ENCODE measurements around the gene TXNL4B.
"Not testable (repeated sequence)": the region's sequence is repeated elsewhere in the genome, so short reads cannot be mapped to it uniquely, and the experiment has no call there.

The TXNL4B gene

DNA sequence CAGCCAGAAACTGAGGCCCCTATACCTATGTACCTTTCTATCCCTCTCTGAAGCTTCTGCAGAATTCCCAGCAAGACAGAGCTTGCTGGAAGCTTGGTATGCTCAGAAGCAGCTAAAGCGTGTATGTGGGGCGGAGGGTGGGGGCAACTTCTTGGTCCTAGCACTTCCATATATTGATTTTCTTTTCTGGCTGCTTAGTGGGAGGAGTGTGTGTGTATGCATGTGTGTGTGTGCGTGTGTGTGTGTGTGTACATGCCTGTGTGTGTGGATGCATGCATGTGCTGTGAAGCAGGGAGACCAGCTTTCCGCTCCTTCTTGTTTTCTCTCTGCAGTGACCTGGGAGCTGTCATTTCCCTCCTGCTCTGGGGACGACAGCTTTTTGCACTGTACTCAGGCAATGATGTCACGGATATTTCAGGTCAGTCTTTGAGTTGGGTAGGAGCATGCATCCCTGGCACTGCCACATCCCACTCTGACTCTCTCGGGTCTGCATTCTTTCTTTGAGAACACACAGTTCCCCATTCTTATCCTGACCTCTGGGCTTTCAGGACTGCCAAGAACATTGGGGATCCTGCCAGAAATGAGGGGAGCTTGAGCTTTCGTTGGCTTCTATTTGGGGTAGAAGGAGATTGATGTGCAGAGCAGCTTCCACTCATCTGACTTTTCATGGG lies 19.7 kb downstream of the TXNL4B start:
- DNase-seq (ENCODE audit: low read depth, low spot score): no peak

DNA sequence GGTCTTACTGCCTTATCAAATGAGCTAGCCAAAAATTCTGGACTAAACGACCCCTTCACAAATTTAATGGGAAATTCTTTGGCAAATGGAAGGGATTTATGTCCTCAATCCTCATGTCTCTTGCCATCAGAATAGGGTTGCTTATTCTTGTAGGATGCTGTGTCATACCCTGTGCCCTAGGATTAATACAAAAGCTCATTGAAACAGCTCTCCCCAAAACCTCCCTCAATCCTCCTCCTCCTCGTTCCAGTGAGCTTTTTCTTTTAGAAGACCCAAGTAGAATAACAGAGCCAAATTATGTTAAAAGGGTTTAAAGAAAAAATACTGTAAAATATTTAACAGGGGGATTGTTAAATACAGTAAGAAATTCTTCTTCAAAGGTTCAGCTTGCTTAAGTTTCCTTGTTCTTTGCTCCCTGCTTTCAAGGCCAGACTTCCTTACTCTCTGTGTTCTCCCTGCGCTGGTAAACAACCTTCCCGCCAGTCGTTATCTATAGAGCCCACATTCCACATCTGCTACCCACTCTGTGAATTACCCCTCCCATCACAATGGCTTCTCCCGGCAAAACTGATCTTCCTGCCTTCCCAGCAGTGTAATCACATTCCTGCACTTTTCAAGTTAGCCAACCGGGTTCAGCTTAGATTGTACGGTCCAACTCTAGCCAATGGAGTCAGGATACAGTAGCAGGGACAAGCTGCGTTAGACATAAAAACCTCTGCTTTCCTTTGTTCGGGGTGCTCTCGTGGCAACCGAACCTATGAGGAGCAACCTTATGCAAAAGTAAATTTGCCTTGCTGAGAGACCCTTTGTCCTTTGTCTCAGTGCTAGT lies 20.7 kb downstream of the TXNL4B start:
- DNase-seq (ENCODE audit: low read depth, low spot score): no peak

DNA sequence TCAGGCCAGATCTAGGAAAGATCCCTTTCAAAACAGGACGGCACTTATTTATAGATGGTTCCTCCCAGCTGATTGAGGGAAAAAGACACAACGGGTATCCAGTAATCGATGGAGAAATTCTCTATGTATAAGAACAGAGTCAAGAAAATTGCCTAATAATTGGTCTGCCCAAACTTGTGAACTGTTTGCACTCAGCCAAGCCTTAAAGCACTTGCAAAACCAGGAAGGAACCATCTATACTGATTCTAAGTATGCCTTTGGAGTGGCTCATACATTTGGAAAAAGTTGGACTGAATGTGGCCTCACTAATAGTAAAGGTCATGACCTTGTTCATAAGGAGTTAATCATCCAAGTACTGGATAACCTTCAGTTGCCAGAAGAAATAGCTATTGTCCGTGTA lies 24.5 kb downstream of the TXNL4B start:
- DNase-seq (ENCODE audit: low read depth, low spot score): no peak

DNA sequence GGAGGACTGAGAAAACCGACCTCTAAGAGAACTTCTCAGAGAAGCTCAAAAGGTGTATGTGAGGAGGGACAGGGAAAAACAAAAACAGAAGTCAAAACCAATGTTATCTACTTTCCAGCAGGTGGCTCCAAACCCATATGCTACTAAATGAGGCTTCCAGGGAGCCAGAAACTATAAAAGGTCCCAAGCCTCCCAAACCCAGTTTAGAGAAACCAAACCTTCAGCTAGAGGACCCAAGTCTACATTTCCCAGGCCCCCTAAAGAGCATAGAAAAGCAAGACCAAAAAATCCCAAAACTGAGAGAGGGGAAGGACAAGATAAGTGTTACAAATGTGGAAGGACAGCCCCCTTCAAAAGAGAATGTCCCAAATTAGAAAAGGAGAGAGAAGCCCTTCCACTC lies 26.7 kb downstream of the TXNL4B start:
- no peak for DNase-seq (ENCODE audit: low read depth, low spot score)

DNA sequence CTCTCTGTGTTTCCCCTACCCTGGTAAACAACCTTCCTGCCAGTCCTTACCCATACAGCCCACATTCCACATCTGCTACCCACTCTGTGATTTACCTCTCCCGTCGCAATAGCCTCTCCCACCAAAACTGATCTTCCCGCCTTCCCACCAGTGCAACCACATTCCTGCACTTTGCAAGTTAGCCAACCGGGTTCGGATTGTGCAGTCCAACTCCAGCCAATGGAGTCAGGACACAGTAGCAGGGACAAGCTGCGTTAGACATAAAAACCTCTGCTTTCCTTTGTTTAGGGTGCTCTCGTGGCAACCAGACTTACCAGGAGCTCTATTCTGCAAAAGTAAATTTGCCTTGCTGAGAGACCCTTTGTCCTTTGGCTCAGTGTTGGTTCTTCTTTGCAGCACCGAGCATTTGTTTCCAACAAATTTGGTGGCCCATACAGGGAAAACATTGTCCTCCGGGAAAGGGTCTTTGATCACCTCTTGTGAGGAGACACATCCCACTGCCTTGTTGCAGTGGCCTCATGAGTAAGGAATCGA lies 29.0 kb downstream of the TXNL4B start:
- DNase-seq (ENCODE audit: low read depth, low spot score): no peak

DNA sequence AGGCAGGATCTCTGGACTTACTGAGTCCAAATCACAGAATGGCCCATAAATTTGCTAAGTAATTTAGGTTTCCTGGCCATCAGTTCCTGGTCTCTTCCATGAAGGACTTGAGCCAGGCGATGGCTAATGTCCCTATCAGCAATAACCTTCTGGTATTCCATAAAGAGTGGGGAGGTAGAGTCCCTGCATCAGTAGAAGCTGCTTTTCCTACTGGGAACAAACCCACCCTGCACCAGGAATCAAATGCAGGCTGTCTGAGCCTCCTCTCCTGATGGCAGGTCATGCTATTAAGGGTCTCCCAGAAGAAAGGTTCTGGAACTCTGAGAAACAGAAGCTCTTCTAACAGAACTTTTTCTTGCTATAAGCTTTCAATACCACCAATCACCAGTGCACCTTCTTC lies 31.9 kb downstream of the TXNL4B start:
- no peak for DNase-seq (ENCODE audit: low read depth, low spot score)

DNA sequence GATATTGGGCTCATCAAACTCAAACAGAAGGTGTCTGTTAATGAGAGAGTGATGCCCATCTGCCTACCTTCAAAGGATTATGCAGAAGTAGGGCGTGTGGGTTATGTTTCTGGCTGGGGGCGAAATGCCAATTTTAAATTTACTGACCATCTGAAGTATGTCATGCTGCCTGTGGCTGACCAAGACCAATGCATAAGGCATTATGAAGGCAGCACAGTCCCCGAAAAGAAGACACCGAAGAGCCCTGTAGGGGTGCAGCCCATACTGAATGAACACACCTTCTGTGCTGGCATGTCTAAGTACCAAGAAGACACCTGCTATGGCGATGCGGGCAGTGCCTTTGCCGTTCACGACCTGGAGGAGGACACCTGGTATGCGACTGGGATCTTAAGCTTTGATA lies 33.0 kb downstream of the TXNL4B start:
- no peak for DNase-seq (ENCODE audit: low read depth, low spot score)

DNA sequence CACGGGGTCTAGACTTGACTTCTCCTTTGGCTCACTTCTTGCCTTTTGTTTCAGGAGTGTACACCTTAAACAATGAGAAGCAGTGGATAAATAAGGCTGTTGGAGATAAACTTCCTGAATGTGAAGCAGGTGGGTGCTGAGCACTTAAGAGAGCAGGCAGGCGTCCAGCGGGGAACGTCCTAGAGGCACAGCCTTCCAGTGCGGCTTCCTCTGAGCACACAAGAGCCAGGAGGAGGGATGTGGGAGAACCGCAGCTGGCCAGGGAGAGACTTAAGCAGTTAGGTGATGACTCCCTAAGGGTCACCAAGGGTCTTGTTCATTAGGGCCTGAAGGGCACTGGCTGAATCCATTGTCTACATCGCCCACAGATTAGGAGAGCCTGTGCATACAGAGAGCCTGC lies 34.4 kb downstream of the TXNL4B start:
- not testable (repeated sequence) for DNase-seq (ENCODE audit: low read depth, low spot score)

DNA sequence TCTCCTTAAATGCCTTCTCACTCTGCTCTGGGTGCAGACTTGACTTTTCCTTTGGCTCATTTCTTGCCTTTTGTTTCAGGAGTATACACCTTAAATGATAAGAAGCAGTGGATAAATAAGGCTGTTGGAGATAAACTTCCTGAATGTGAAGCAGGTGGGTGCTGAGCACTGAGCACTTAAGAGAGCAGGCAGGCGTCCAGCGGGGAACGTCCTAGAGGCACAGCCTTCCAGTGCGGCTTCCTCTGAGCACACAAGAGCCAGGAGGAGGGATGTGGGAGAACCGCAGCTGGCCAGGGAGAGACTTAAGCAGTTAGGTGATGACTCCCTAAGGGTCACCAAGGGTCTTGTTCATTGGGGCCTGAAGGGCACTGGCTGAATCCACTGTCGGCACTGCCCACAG lies 36.1 kb downstream of the TXNL4B start:
- DNase-seq (ENCODE audit: low read depth, low spot score): not testable (repeated sequence)

DNA sequence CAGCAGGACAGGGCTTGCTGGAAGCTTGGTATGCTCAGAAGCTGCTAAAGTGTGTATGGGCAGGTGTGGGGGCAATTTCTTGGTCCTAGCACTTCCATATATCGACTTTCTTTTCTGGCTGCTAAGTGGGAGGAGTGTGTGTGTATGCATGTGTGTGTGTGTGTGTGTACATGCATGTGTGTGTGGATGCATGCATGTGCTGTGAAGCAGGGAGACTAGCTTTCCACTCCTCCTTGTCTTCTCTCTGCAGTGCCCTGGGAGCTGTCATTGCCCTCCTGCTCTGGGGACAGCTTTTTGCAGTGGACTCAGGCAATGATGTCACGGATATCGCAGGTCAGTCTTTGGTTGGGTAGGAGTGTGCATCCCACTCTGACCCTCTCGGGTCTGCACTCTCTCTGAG lies 37.5 kb downstream of the TXNL4B start:
- no peak for DNase-seq (ENCODE audit: low read depth, low spot score)

DNA sequence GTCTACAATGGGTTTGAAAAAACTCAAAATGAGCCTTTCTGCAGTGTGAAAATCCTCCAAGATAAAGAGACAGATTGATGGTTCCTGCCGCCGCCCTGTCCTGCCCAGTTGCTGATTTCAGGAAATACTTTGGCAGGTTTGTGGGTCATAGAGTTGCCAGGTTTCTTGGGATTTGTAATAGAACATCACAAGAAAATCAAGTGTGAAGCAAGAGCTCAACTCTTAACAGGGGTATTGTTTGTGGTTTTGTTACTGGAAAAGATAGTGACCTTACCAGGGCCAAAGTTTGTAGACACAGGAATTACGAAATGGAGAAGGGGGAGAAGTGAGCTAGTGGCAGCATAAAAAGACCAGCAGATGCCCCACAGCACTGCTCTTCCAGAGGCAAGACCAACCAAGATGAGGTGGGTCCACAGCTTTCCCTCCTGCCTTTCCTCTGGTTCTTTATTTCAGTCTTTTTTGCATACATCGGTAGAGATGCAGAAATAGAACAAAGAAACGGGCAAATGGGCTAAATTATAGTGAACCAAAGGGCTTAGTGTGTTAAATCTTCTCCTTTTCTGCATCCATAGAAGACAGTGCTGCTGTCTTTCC lies 39.1 kb downstream of the TXNL4B start, which contains the start of gene HP:
HP (plus strand) TSS at position 252 of the 594 bp plus-strand sequence; CDS start at position 400, 148 bp downstream.
- DNase-seq (ENCODE audit: low read depth, low spot score): not testable (repeated sequence)

DNA sequence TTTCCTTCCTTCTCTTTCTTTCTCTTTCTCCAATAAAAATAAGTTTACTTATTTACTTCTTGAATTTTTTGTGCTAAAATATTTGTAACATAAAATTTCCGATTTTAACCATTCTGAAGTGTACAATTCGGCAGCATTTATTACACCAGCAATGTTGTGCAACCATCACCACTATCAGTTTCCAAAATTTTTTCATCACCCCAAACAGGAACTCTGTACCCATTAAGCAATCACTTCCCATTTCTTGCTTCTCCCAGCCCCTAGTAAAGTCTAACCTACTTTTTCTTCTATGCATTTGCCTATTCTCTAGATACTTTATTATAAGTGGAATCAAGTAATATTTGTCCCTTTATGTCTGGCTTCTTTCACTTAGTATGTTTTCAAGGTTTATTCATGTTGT lies 41.6 kb downstream of the TXNL4B start:
- DNase-seq (ENCODE audit: low read depth, low spot score): no peak

DNA sequence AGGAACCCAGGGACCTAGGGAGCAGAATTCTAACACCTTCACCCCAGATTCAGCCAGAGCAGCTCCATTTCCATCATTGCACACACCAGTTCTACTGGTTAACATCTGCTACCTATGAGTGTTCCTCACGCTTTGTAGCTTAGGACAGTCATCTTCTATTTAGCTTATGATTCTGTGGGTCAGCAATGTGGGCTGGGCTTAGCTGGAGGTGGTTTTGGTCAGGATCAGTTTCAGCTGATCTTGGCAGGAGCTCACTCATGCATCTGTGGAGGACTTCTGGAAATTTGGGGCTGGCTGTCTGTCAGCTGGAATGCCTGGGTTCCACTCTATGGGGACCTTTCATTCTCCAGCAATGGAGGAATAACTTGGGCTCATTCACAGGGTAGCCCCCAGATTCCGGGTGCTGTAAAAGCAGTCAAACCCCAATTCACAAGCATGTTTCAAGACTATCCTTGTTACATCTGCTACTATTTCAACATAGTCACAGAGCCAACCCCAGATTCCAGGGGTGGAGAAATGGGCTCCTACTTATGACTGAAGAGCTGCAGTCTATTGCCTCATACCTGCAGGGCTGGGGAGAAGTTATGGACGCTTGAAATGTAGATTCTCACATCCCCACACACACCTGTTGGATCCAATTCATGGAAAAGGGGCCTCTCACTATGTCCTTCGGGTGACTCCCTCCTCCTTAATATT lies 42.5 kb downstream of the TXNL4B start:
- no peak for DNase-seq (ENCODE audit: low read depth, low spot score)

DNA sequence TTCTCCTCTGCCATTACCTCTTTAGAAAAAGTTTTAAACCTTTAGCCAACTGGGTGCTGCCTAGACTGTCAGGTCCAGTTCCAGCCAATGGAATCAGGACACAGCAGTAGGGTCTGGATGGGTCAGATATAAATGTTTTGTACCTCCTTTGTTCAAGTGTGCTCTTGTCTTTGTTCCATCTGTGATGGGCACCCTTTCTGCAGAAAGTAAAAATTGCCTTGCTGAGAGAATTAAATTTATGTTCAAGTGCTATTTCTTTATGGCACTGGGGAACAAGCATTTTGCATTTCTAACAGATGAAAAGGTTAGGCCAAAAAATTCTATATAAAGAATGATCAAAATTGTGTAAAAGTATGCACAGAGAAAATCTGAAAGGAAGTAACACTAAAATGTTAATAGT lies 44.3 kb downstream of the TXNL4B start:
- DNase-seq (ENCODE audit: low read depth, low spot score): no peak

DNA sequence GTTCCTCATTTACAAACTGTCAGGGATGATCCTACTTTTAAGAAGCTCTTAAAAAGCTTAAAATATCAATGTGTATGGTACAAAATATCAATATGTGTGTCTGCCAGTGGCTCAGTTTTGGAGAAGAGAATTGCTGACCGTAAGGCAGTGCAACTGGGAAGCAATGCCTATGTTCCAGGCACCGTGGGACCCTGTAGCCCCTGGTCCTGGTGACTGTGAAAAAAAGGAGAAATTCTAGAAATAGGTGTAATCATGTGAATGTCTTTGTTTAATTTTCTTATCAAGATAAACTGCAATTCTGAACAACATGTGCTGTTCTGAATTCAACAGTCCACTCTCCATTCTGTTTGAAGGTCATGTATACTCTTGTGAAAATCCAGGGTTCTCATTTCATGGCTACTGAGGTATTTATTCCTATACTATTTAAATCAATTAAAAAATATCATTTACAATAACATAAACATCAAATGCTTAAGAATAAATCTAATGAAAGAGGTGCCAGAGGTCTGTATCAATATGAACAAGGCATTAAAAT lies 48.5 kb downstream of the TXNL4B start:
- no peak for DNase-seq (ENCODE audit: low read depth, low spot score)

DNA sequence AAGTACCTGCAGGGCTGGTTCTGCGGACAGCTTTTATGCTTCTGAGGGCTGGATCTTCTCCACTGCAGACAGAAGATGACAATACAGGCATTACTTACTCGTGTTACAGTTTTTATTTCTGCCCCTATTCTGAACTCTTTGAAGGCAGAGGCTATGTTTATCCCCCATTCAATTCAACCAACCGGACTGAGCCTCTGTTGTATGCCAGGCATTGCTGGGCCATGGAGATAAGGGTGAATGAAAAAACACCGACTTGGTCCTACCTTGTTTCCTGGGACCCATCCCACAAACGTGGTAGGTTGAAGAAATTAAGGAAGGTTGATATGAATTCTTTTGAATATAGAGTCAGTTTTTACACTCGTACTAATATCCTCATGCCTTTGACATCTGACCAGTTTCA lies 49.1 kb downstream of the TXNL4B start:
- no peak for DNase-seq (ENCODE audit: low read depth, low spot score)

DNA sequence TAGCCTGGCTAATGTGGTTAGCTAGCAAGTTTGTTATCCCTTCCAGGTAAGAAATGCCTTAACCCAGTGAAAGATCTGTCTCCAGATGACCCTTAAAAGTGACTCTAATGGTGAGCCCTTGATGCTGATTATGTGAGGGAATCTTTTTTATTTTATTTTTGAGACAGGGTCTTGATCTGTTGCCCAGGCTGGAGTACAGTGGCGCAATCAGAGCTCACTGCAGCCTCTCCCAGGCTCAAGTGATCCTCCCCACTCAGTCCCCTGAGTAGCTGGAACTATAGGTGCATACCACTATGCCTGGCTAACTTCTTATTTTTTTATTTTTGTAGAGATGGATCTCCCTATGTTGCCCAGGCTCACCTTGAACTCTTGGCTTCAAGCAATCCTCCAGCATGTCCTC lies 49.9 kb downstream of the TXNL4B start:
- DNase-seq (ENCODE audit: low read depth, low spot score): no peak

DNA sequence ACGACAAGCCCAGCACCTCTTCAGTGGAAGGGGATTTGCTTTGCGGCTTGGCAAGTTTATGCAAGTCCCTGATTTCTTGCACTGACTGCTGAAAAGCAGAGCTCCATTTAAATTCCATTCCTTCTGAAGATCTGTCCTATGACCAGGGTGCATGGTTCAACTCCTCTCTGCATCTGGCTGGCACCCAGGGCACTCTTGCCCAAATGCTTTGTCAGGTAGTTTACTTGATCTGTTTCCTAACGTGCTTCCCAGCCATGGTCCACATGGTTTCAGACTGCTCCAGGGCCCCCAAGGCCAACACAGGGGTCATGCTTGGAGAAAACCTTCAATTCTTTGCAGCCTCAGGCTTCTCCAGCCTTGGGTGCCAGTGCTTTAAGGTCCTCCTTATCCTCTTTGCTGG lies 50.4 kb downstream of the TXNL4B start:
- no peak for DNase-seq (ENCODE audit: low read depth, low spot score)

DNA sequence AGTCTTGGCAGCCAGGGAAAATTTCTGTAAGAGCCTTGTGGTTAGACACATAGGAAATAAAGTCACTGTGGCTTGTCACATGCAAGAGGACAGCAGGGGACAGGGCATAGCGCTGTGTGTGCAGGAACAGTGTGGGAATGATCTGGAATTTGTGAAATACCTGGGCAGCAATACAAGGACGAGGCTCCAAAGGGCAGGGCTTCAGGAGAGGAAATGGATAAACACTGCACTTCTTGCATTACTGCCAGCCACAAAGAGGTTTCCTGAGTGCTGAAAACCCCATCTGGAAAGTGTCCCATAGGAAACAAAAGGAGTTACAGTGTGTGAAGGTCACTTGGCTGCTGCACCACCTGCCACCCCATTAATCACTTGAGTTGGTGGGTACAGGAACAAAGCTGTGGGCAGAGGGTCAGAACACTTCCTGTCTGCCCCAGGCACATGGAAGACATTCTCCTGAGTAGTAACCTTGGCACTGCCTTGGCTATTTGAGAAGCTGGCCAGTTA lies 51.2 kb downstream of the TXNL4B start:
- no peak for DNase-seq (ENCODE audit: low read depth, low spot score)

DNA sequence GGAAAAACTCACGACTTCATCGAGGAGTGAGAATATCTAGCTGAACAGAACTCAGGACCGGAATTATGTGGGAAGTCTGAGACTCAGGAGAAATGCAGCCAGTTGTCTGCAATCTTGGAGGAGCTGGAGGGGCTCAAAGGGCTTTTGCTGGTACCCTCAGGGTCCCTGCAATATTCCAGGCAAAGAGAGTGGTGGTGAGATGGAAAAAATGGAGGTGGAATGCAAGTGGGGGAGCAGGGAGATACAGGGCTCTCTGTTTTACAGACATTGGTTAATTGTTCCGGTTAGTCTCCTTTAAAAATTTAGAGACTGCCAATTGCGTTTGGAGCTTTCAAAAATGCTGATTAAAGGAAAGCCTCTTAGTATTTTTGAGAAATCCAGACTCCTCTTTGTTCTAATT lies 57.3 kb downstream of the TXNL4B start:
- DNase-seq (ENCODE audit: low read depth, low spot score): no peak

Measured in activated CD4-positive, CD25-positive, alpha-beta regulatory T cell treated with anti-CD3 and anti-CD28 coated beads, Interleukin-2, amount 50 U/mL, for 16 hours (primary cell).